ENCODE data around the gene SF3A2.
A peak's percentile ranks its signal among the peaks of the same experiment; 100 is the strongest.

Gene SF3A2

GRCh38 chr19:2268861-2269243, 32.2 kb downstream of the SF3A2 start:
- FAIRE-seq (no peak), DNase-seq (ENCODE audit: insufficient read length, low spot score) (no peak)
- no peak for TF ChIP-seq CTCF (IDR thresholded peaks at IDR 0.05; ENCODE audit: insufficient read depth, missing control alignments)

GRCh38 chr19:2269244-2270156, 32.9 kb downstream of the SF3A2 start:
- no peak for FAIRE-seq

GRCh38 chr19:2270157-2270422, 33.5 kb downstream of the SF3A2 start:
- TF ChIP-seq CTCF (IDR thresholded peaks at IDR 0.05; ENCODE audit: insufficient read depth, missing control alignments), result no peak
- DNase-seq (ENCODE audit: insufficient read length, low spot score), result no peak
- FAIRE-seq, result no peak

More at GRCh38 chr19:2269244-2270156, 32.9 kb downstream of the SF3A2 start:
- peak; percentile 100 for DNase-seq (ENCODE audit: insufficient read length, low spot score)
- no peak for TF ChIP-seq CTCF (IDR thresholded peaks at IDR 0.05; ENCODE audit: insufficient read depth, missing control alignments)

GRCh38 chr19:2270423-2271233, 34.0 kb downstream of the SF3A2 start:
- no peak for TF ChIP-seq CTCF (IDR thresholded peaks at IDR 0.05; ENCODE audit: insufficient read depth, missing control alignments)
- DNase-seq (ENCODE audit: insufficient read length, low spot score) (no peak), FAIRE-seq (no peak)

- DNase-seq (ENCODE audit: insufficient read length, low spot score), result no peak
- FAIRE-seq, result no peak
- no peak for TF ChIP-seq CTCF (IDR thresholded peaks at IDR 0.05; ENCODE audit: insufficient read depth, missing control alignments)
These were observed 34.8 kb downstream of the SF3A2 start for GRCh38 chr19:2271234-2272103.

- peak; percentile 77 for TF ChIP-seq CTCF (IDR thresholded peaks at IDR 0.05; ENCODE audit: insufficient read depth, missing control alignments)
- no peak for FAIRE-seq
These were observed 36.9 kb downstream of the SF3A2 start for GRCh38 chr19:2273356-2274184.

More at GRCh38 chr19:2273356-2274184, 36.9 kb downstream of the SF3A2 start:
- peak; percentile 96 for DNase-seq (ENCODE audit: insufficient read length, low spot score)

Measured in D721Med (cell line).